Endothelial cell of umbilical vein (primary cell): ENCODE data around the gene ADRA2C.

Source experiments
- CTCF ChIP-seq, 2 donors: IDR thresholded peaks; 1 replicate in 1 of 2; 2 replicates in 1 of 2; pipeline ENCODE4 v1.5.1; 2011; ENCODE audit warnings: low read length in 2 of 2, mild to moderate bottlenecking in 2 of 2, moderate library complexity in 2 of 2, control low read depth in 1 of 2, inconsistent platforms in 1 of 2, low read depth in 1 of 2; ENCODE audit not compliant: insufficient read depth in 1 of 2; ENCODE audit errors: extremely low read depth in 1 of 2
- MYC ChIP-seq: IDR thresholded peaks from one replicate; pipeline ENCODE4 v1.6.1; 2011; ENCODE audit warnings: mild to moderate bottlenecking, low read depth, low read length

GRCh38 chr4:3774253-3774883, 8.2 kb downstream of the ADRA2C start:
- no peak for TF ChIP-seq CTCF (IDR thresholded peaks at IDR 0.05; ENCODE audit: extremely low read depth in 1 of 2, insufficient read depth in 1 of 2, low read depth in 1 of 2, low read length in 2 of 2)
- TF ChIP-seq MYC = no peak
